ENCODE measurements around the gene ZNRF1.

- TF ChIP-seq CTCF (IDR thresholded peaks at IDR 0.05) (no peak), POLR2AphosphoS5 (IDR thresholded peaks at IDR 0.05) (no peak)
Measured at GRCh38 chr16:75000481-75001081, 1.8 kb downstream of the ZNRF1 start.

Data from suprapubic skin (tissue), 3 donors.